Liver (tissue), 9 donors: ENCODE results near the gene MCTP1. TPM values are rescaled to one million over a fixed set of nuclear protein-coding genes. Genes with fewer than 3 reads are reported as not detected.

Experiments
- DNase-seq: peaks from one replicate; pipeline ENCODE4 v3.0.0-alpha.2; 2017; ENCODE audit warnings: low spot score
- H3K27ac ChIP-seq, 2 donors: one replicate each; pipeline ENCODE4 v1.7.0; 2013; ENCODE audit warnings: inconsistent platforms in 2 of 2, low read length in 2 of 2, control low read depth in 1 of 2, low read depth in 1 of 2, mild to moderate bottlenecking in 1 of 2
- H3K27me3 ChIP-seq, 4 donors: one replicate each; pipeline versions ENCODE4 v1.6.1 to v1.7.0; 2013; ENCODE audit warnings: low read length in 3 of 4, inconsistent platforms in 1 of 4, mild to moderate bottlenecking in 1 of 4, moderate library complexity in 1 of 4; ENCODE audit not compliant: control insufficient read depth in 4 of 4, insufficient read depth in 4 of 4
- H3K36me3 ChIP-seq, 4 donors: one replicate each; pipeline versions ENCODE4 v1.6.1 to v1.7.0; 2013; ENCODE audit warnings: low read length in 3 of 4, mild to moderate bottlenecking in 3 of 4, low read depth in 1 of 4, moderate library complexity in 1 of 4; ENCODE audit not compliant: control insufficient read depth in 4 of 4, insufficient read depth in 3 of 4
- H3K4me1 ChIP-seq, 4 donors: one replicate each; pipeline versions ENCODE4 v1.6.1 to v1.7.0; 2013; ENCODE audit warnings: low read length in 3 of 4, mild to moderate bottlenecking in 3 of 4, moderate library complexity in 1 of 4; ENCODE audit not compliant: control insufficient read depth in 4 of 4, insufficient read depth in 4 of 4
- H3K4me3 ChIP-seq, 3 donors: one replicate each; pipeline versions ENCODE4 v1.6.1 to v1.7.0; 2013; ENCODE audit warnings: low read length in 3 of 3, control low read depth in 1 of 3, low read depth in 1 of 3, mild to moderate bottlenecking in 1 of 3
- H3K9ac ChIP-seq, 2 donors: one replicate each; pipeline ENCODE4 v1.7.0; 2013; ENCODE audit warnings: low read length in 2 of 2, mild to moderate bottlenecking in 2 of 2, moderate library complexity in 2 of 2, control low read depth in 1 of 2, low read depth in 1 of 2
- H3K9me3 ChIP-seq, 4 donors: one replicate each; pipeline versions ENCODE4 v1.6.1 to v1.7.0; 2013; ENCODE audit warnings: low read length in 3 of 4; ENCODE audit not compliant: control insufficient read depth in 4 of 4
- ATF3 ChIP-seq: IDR thresholded peaks from 2 replicates; pipeline ENCODE4 v1.6.1; 2016; ENCODE audit warnings: antibody characterized with exemption
- CTCF ChIP-seq: fragments of 150-350 bp; IDR thresholded peaks from 2 replicates; pipeline ENCODE4 v1.5.1; 2017; ENCODE audit warnings: improper control_type of control experiment, low read depth, low read length; ENCODE audit not compliant: missing input control
- FOXA2 ChIP-seq: IDR thresholded peaks from 2 replicates; pipeline ENCODE4 v1.6.1; 2016; ENCODE audit warnings: antibody characterized with exemption
- HNF4G ChIP-seq: IDR thresholded peaks from 2 replicates; pipeline ENCODE4 v1.6.1; 2016; ENCODE audit warnings: antibody characterized with exemption
- JUND ChIP-seq, 2 donors: IDR thresholded peaks; 2 replicates each; pipeline ENCODE4 v1.6.1; 2016; ENCODE audit warnings: antibody characterized with exemption in 2 of 2
- MAX ChIP-seq: IDR thresholded peaks from 2 replicates; pipeline ENCODE4 v1.6.1; 2016; ENCODE audit warnings: antibody characterized with exemption
- NR2F2 ChIP-seq: IDR thresholded peaks from 2 replicates; pipeline ENCODE4 v1.6.1; 2016; ENCODE audit warnings: antibody characterized with exemption
- RAD21 ChIP-seq, 2 donors: IDR thresholded peaks; 2 replicates each; pipeline ENCODE4 v1.6.1; 2016; ENCODE audit warnings: antibody characterized with exemption in 2 of 2, mild to moderate bottlenecking in 2 of 2
- REST ChIP-seq: IDR thresholded peaks from 2 replicates; pipeline ENCODE4 v1.6.1; 2016; ENCODE audit warnings: antibody characterized with exemption, mild to moderate bottlenecking
- RXRA ChIP-seq, 2 donors: IDR thresholded peaks; 2 replicates each; pipeline ENCODE4 v1.6.1; 2017 to 2018; ENCODE audit warnings: antibody characterized with exemption in 2 of 2, mild to moderate bottlenecking in 1 of 2
- SP1 ChIP-seq: IDR thresholded peaks from 2 replicates; pipeline ENCODE4 v1.6.1; 2018; ENCODE audit warnings: antibody characterized with exemption, mild to moderate bottlenecking
- TAF1 ChIP-seq: conservative IDR thresholded peaks from 2 replicates; pipeline ENCODE4 v1.6.1; 2016; ENCODE audit warnings: antibody characterized with exemption, mild to moderate bottlenecking
- YY1 ChIP-seq: IDR thresholded peaks from 2 replicates; pipeline ENCODE4 v1.6.1; 2016; ENCODE audit warnings: antibody characterized with exemption, mild to moderate bottlenecking
- ZBTB33 ChIP-seq: IDR thresholded peaks from 2 replicates; pipeline ENCODE4 v1.6.1; 2016; ENCODE audit warnings: antibody characterized with exemption
- WGBS: extraction: QIAGEN DNeasy Blood & Tissue Kit; methylation state at CpG from one replicate; pipeline ENCODE4 v1.1.7; 2013; 5-methylcytosine and 5-hydroxymethylcytosine counted together
- polyA plus RNA-seq, 2 donors: library from polyadenylated mRNA; stranded (reverse) in 1 of 2; unstranded in 1 of 2; fragments of 200-250 nt in 1 of 2; fragments of >200 nt in 1 of 2; fragmentation: Nextera tagmentation in 1 of 2; extraction: Ambion mirVana in 1 of 2; gene quantifications; one replicate each; pipeline versions ENCODE4 v1.2.1 to v1.2.3, GENCODE V29; 2013 to 2015
- total RNA-seq, 2 donors: library from RNA; depleted of rRNA; stranded (reverse); fragments of >200 nt; gene quantifications; one replicate each; pipeline ENCODE4 v1.2.3, GENCODE V29; 2014
- donor health status: healthy.
- donor health status: healthy.
- donor health status: healthy.
- donor health status: healthy.
- donor health status: healthy.

The MCTP1 gene
- total and polyA plus RNA-seq, 4 donors = 0.67 to 7.6 (median 4.3) TPM

GRCh38 chr5:95175106-95175505 is 109.8 kb downstream of the MCTP1 start:
- Histone ChIP-seq H3K27me3 (no peaks in the 10 kb centered on the region), H3K27ac (no peak overlapping the region), H3K9me3 (no peaks in the 10 kb centered on the region), H3K4me3 (no peak overlapping the region), H3K4me1 (no peaks in the 10 kb centered on the region), H3K9ac (no peak overlapping the region), H3K36me3 (no peaks in the 10 kb centered on the region)
- TF ChIP-seq ATF3 (no peak), RAD21 (IDR thresholded peaks at IDR 0.05) (no peak), RXRA (IDR thresholded peaks at IDR 0.05) (no peak), CTCF (no peak), YY1 (no peak), ZBTB33 (no peak), HNF4G (no peak), TAF1 (no peak), JUND (IDR thresholded peaks at IDR 0.05) (no peak), MAX (no peak)
- no peak for DNase-seq
- 65% methylated on average over 3 of the region's 3 CpGs for WGBS

- Histone ChIP-seq H3K36me3 (no peaks in the 10 kb centered on the region), H3K27ac (no peak overlapping the region), H3K4me3 (no peak overlapping the region), H3K4me1 (no peaks in the 10 kb centered on the region), H3K9ac (no peak overlapping the region), H3K9me3 (no peaks in the 10 kb centered on the region), H3K27me3 (no peaks in the 10 kb centered on the region)
- TF ChIP-seq YY1 (no peak), CTCF (no peak), REST (no peak), SP1 (no peak), TAF1 (no peak), FOXA2 (no peak), NR2F2 (no peak), RAD21 (IDR thresholded peaks at IDR 0.05) (no peak)
- no peak for DNase-seq
Measured at GRCh38 chr5:95172659-95173058, 112.2 kb downstream of the MCTP1 start.
